ENCODE data around the gene GPR158. TPM values are rescaled to one million over a fixed set of nuclear protein-coding genes. Genes with fewer than 3 reads are reported as not detected.
"Not testable (repeated sequence)": the region's sequence is repeated elsewhere in the genome, so short reads cannot be mapped to it uniquely, and the experiment has no call there.

Gene GPR158
- total and polyA plus RNA-seq, 11 donors, result 0.05 TPM; not detected in 9

DNA sequence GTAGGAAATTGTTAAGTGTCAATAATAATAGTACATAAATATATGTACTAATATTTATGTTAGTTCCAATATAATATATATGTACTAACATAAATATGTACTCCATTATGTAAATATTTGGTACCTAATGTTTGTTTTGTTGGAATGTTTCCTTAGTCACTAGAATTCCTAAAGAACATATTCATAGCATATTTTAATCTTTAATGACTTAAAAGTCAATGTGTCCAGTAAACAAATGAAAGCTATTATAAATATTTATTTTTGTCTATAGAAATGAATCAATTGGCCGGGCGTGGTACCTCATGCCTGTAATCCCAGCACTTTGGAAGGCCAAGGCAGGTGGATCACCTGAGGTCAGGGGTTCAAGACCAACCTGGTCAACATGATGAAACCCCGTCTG is 153.6 kb downstream of the GPR158 start:
- WGBS, 4 donors, result 88 to 93% (median 92%) methylated on average over 3 of the region's 3 CpGs
- intact Hi-C loops (cut with DNase I), result no loop called here
- Histone ChIP-seq H3K36me3 (no peaks in the 10 kb centered on the region), H3K9me3 (peaks cover 0 to 10% (median 0%) of the 10 kb centered on the region in 12 donors), H3K4me3 (no peak overlapping the region), H3K27me3 (no peaks in the 10 kb centered on the region), H3K27ac (no peak overlapping the region), H3K4me1 (no peaks in the 10 kb centered on the region)
- no peak for DNase-seq
- TF ChIP-seq POLR2A (IDR thresholded peaks at IDR 0.05), result no peak
- TF ChIP-seq, protein P1, sequence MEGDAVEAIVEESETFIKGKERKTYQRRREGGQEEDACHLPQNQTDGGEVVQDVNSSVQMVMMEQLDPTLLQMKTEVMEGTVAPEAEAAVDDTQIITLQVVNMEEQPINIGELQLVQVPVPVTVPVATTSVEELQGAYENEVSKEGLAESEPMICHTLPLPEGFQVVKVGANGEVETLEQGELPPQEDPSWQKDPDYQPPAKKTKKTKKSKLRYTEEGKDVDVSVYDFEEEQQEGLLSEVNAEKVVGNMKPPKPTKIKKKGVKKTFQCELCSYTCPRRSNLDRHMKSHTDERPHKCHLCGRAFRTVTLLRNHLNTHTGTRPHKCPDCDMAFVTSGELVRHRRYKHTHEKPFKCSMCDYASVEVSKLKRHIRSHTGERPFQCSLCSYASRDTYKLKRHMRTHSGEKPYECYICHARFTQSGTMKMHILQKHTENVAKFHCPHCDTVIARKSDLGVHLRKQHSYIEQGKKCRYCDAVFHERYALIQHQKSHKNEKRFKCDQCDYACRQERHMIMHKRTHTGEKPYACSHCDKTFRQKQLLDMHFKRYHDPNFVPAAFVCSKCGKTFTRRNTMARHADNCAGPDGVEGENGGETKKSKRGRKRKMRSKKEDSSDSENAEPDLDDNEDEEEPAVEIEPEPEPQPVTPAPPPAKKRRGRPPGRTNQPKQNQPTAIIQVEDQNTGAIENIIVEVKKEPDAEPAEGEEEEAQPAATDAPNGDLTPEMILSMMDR (IDR thresholded peaks at IDR 0.05), result no peak
- no peak for ATAC-seq

DNA sequence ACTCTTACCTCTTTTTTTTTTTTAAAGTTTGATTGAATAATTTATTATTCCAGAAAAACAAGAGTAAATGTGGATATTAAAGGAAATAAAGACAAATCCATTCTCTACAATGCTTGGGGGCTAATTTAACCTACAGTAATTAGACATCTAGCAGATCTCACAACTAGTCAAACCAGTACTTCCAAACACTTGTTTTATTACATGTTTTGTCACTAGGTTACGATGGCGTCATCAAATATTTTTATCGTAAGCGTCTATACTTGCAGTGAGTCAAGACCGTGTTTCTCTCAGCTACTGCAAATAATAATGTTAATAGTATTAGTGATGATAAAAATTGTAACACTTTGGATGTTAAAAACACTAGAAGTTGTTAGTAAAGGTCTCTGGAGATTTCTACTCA is 154.8 kb downstream of the GPR158 start:
- DNase-seq; H3K36me3 ChIP-seq; H3K4me1 ChIP-seq; ATAC-seq; H3K27ac ChIP-seq; intact Hi-C loops (cut with DNase I); H3K9me3 ChIP-seq; H3K4me3 ChIP-seq; H3K27me3 ChIP-seq: not testable (repeated sequence)
- WGBS, 4 donors, result 92 to 94% (median 93%) methylated on average over 5 of the region's 5 CpGs

DNA sequence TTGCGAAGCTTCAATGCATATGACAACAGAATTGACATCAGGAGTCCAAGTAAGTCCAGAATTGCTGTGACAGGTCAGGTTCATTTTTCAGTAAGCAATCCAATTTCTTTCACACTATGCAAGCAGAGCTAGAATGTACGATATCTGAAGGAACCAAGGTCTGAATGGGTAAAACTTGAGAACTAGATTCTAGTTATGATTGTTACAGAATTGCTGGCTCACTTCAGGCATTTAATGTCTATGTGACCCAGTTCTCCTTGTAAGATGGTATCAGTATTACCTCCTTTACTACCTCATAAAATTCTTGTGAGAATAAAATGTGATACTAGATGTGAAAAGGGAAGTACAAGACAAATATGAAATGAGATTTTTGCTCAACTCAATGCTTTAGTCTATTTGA is 159.6 kb downstream of the GPR158 start:
- no peaks in the 10 kb centered on the region for H3K9me3 ChIP-seq
- H3K4me3 ChIP-seq, result no peak overlapping the region
- intact Hi-C loops (cut with DNase I), result no loop called here
- no peaks in the 10 kb centered on the region for H3K4me1 ChIP-seq
- no peak overlapping the region for H3K27ac ChIP-seq
- H3K36me3 ChIP-seq, result no peaks in the 10 kb centered on the region
- TF ChIP-seq POLR2A (IDR thresholded peaks at IDR 0.05), result no peak
- TF ChIP-seq, protein P1 (IDR thresholded peaks at IDR 0.05), result no peak
- WGBS, 4 donors, result 88 to 94% (median 90%) methylated on average over 2 of the region's 2 CpGs
- no peaks in the 10 kb centered on the region for H3K27me3 ChIP-seq
- DNase-seq (no peak), ATAC-seq (no peak)

GRCh38 chr10:25336330-25336729 is 161.5 kb downstream of the GPR158 start:
- Histone ChIP-seq H3K27me3 (no peaks in the 10 kb centered on the region), H3K36me3 (no peaks in the 10 kb centered on the region), H3K9me3 (no peaks in the 10 kb centered on the region), H3K4me3 (no peak overlapping the region), H3K4me1 (no peaks in the 10 kb centered on the region), H3K27ac (no peak overlapping the region)
- DNase-seq (no peak), ATAC-seq (no peak)
- no peak for TF ChIP-seq POLR2A (IDR thresholded peaks at IDR 0.05)
- TF ChIP-seq, protein P1 (IDR thresholded peaks at IDR 0.05), result no peak
- intact Hi-C loops (cut with DNase I), result no loop called here

DNA sequence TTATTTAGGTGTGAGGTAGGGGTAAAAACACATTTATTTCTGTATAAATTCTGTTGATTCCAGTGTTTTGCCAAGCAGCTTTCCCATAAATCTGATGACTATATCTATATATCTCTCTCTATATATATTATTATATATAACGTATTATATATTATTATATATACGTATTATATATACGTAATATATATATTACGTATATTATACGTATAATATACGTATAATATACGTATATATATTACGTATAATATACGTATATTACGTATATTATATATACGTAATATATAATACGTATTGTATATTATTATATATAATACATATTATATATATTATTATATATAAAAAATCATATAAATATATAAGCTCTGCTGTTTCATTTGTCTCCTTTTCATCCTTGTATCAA is 163.5 kb downstream of the GPR158 start:
- Histone ChIP-seq H3K27me3 (no peaks in the 10 kb centered on the region), H3K36me3 (no peaks in the 10 kb centered on the region), H3K27ac (no peak overlapping the region), H3K4me1 (no peaks in the 10 kb centered on the region), H3K4me3 (no peak overlapping the region), H3K9me3 (no peaks in the 10 kb centered on the region)
- no peak for DNase-seq
- intact Hi-C loops (cut with DNase I), result no loop called here
- no peak for TF ChIP-seq POLR2A (IDR thresholded peaks at IDR 0.05)
- TF ChIP-seq, protein P1 (IDR thresholded peaks at IDR 0.05), result no peak
- 72 to 95% (median 90%) methylated on average over 12 of the region's 12 CpGs for WGBS, 4 donors
- no peak for ATAC-seq
